ENCODE data around the gene ZBTB11. TPM values are rescaled to one million over a fixed set of nuclear protein-coding genes. Genes with fewer than 3 reads are reported as not detected.

Gene ZBTB11
- total RNA-seq, 1 donor from 2014 or later: 22.8 TPM

DNA sequence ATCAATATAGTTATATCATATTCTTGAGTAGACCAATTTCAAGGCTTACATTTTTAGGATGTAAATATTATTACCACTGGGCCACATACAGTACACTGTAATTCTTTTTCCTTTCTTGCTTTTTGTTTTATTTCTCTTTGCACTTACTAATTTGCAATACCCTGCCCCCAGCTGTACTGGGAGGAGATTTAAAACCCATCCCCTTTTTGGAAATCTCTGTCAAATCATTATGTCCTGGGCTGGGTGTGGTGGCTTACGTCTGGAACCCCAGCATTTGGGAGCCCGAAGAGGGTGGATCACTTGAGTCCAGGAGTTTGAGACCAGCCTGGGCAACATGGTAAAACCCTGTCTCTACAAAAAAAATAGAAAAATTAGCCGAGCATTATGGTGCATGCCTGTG is 16.2 kb downstream of the ZBTB11 start:
- Histone ChIP-seq H3K4me1 (no peaks in the 10 kb centered on the region), H3K27me3 (no peaks in the 10 kb centered on the region), H3K4me3 (no peak overlapping the region), H3K27ac (no peak overlapping the region), H3K9me3 (no peaks in the 10 kb centered on the region), H3K36me3 (peaks cover 100% of the 10 kb centered on the region)
- no peak for ATAC-seq
- TF ChIP-seq, protein P1, sequence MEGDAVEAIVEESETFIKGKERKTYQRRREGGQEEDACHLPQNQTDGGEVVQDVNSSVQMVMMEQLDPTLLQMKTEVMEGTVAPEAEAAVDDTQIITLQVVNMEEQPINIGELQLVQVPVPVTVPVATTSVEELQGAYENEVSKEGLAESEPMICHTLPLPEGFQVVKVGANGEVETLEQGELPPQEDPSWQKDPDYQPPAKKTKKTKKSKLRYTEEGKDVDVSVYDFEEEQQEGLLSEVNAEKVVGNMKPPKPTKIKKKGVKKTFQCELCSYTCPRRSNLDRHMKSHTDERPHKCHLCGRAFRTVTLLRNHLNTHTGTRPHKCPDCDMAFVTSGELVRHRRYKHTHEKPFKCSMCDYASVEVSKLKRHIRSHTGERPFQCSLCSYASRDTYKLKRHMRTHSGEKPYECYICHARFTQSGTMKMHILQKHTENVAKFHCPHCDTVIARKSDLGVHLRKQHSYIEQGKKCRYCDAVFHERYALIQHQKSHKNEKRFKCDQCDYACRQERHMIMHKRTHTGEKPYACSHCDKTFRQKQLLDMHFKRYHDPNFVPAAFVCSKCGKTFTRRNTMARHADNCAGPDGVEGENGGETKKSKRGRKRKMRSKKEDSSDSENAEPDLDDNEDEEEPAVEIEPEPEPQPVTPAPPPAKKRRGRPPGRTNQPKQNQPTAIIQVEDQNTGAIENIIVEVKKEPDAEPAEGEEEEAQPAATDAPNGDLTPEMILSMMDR (IDR thresholded peaks at IDR 0.05): no peak
- DNase-seq: no peak
- intact Hi-C loops (cut with DNase I): no loop called here

DNA sequence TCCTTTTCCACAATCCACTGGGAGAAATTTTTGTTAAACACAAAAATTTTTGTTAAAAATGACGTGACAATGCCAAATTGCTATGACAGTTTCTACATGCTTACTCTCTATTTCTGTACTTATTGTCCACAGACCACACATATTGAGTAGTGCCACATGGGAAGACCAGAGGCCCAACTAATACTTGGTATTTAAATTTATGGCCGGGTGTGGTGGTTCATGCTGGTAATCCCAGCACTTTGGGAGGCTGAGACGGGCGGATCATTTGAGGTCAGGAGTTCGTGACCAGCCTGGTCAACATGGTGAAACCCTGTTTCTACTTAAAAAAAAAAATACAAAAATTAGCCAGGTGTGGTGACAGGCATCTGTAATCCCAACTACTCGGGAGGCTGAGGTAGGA is 20.3 kb downstream of the ZBTB11 start:
- Histone ChIP-seq H3K4me3 (no peak overlapping the region), H3K9me3 (no peaks in the 10 kb centered on the region), H3K27ac (no peak overlapping the region), H3K4me1 (no peaks in the 10 kb centered on the region), H3K36me3 (peaks cover 100% of the 10 kb centered on the region), H3K27me3 (no peaks in the 10 kb centered on the region)
- ATAC-seq: no peak
- intact Hi-C loops (cut with DNase I): no loop called here
- no peak for DNase-seq
- TF ChIP-seq, protein P1 (IDR thresholded peaks at IDR 0.05): no peak

- Histone ChIP-seq H3K27ac (no peak overlapping the region), H3K4me3 (no peak overlapping the region), H3K4me1 (no peaks in the 10 kb centered on the region), H3K36me3 (peaks cover 41% of the 10 kb centered on the region), H3K9me3 (no peaks in the 10 kb centered on the region), H3K27me3 (no peaks in the 10 kb centered on the region)
- DNase-seq (no peak), ATAC-seq (no peak)
- intact Hi-C loops (cut with DNase I): no loop called here
- TF ChIP-seq, protein P1 (IDR thresholded peaks at IDR 0.05): no peak
Observed at GRCh38 chr3:101646726-101647125, 30.2 kb downstream of the ZBTB11 start.

DNA sequence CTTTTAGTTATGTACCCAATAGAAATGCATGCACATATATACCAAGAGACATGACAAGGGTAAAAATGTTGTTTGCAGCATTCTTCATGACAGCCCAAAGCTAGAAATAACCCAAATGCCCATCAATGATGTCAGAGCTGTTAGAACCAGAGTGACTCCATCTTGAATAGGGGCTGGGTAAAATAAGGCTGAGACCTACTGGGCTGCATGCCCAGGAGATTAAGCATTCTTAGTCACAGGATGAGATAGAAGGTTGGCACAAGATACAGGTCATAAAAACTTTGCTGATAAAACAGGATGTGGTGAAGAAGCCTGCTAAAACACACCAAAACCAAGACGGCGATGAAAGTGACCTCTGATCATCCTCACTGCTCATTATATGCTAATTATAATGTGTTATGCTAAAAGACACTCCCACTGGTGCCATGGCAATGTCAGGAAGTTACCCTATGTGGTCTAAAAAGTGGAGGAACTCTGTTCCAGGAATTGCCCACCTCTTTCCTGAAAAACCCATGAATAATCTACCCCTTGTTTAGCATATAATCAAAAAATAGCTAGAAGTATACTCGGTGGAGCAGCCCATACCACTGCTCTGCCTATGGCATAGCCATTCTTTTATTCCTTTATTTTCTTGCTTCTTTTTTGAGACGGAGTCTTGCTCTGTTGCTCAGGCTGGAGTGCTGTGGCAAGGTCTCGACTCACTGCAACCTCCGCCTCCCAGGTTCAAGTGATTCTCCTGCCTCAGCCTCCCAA is 32.9 kb downstream of the ZBTB11 start:
- intact Hi-C loops (cut with DNase I): no loop called here
- H3K27me3 ChIP-seq: no peaks in the 10 kb centered on the region
- no peaks in the 10 kb centered on the region for H3K4me1 ChIP-seq
- TF ChIP-seq, protein P1 (IDR thresholded peaks at IDR 0.05): no peak
- H3K9me3 ChIP-seq: no peaks in the 10 kb centered on the region
- DNase-seq (no peak), ATAC-seq (no peak)
- H3K36me3 ChIP-seq: peaks cover 16% of the 10 kb centered on the region
- H3K27ac ChIP-seq: no peak overlapping the region
- H3K4me3 ChIP-seq: no peak overlapping the region

DNA sequence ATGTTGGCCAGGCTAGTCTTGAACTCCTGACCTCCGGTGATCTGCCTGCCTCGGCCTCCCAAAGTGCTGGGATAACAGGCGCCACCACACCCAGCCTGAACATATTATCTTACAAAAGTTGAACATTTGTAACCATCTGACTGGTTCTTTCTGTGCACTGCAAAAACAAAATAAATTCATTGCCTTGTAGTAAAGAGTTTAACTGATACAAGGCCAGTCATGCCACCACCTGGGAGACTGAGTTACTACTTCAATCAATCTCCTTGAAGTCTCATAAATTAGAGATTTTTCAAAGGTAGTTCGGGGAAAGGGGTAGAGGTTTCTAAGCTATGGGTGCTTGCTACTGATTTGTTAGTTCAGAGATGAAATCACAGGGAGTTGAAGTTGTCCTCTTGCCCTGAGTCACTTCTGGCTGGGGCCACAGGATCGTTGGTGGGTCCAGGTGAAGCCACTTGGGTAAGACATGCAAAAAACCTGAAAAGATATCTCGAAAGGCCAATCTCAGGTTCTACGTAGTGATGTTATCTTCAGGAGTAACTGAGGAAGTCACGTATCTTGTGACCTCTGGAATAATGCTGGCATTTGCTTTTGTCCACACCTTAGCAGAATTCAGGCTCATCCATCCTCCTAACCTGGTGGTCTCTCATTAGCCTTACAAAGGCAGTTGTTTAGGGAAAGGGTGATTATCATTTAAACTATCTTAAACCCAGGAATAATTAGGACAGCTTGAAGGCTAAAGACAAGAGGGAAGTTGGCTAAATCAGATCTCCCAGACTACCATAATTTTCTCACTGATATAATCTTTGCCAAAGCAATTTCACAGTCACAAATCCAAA is 33.7 kb downstream of the ZBTB11 start:
- TF ChIP-seq, protein P1 (IDR thresholded peaks at IDR 0.05): no peak
- no peaks in the 10 kb centered on the region for H3K9me3 ChIP-seq
- intact Hi-C loops (cut with DNase I): no loop called here
- peaks cover 8% of the 10 kb centered on the region for H3K36me3 ChIP-seq
- ATAC-seq (no peak), DNase-seq (no peak)
- H3K27me3 ChIP-seq: no peaks in the 10 kb centered on the region
- no peaks in the 10 kb centered on the region for H3K4me1 ChIP-seq
- H3K27ac ChIP-seq: no peak overlapping the region
- no peak overlapping the region for H3K4me3 ChIP-seq

All from upper lobe of right lung (tissue), 1 donor.